Stimulated activated CD4-positive, alpha-beta T cell treated with anti-CD3 and anti-CD28 coated beads, Interleukin-4, amount 100 ng/mL, for 4 hours (primary cell): Measurements from ENCODE around the gene PYGB.

Experiments used
- DNase-seq, 2 experiments: peaks; one replicate each; pipeline ENCODE4 v3.0.0-alpha.2; 2020

PYGB gene

GRCh38 chr20:25216199-25216945 lies 31.5 kb upstream of the PYGB start:
- DNase-seq = no peak

- DNase-seq = no peak
Observed at GRCh38 chr20:25217161-25218108, 30.4 kb upstream of the PYGB start.

DNA sequence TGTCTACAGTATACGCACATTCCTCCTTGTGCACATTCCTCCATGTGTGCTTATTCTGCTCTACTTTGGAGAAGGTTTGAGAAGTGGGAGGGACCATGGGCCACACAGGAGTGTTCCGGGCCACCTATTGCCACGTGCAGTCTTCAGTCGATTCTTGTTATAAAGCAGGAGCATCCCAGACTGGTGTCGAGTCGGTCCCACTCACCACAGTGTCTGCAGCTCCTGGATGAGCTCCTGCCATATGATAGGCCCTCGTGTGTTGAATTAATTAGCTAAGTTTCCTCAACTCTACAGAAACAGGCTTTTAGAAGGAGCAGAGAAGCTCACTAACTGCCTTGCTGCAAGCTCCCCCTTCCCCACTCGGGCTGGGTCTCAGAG lies 29.8 kb upstream of the PYGB start:
- no peak for DNase-seq

DNA sequence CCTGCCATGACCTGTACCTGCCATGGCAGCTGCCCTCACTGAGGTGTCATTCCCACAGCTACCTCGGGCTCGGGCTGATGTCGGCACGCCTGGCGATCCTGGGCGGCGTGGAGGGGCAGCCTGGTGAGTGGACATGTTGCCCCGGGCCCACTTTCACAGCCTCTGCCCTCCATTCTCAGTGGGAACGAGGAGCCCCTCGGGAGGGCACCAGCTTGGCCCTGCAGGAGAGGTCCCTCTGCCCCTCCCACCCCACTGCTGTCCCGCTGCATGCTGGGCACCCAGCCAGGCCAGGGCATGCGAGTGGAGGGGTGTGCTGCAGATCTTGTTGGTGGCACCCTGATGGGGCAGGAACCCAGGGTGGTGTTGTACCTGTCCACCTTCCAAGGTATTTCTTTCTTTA lies 29.4 kb upstream of the PYGB start:
- no peak for DNase-seq

GRCh38 chr20:25219365-25219764 lies 28.5 kb upstream of the PYGB start:
- no peak for DNase-seq

GRCh38 chr20:25220021-25220730 lies 27.7 kb upstream of the PYGB start:
- no peak for DNase-seq

DNA sequence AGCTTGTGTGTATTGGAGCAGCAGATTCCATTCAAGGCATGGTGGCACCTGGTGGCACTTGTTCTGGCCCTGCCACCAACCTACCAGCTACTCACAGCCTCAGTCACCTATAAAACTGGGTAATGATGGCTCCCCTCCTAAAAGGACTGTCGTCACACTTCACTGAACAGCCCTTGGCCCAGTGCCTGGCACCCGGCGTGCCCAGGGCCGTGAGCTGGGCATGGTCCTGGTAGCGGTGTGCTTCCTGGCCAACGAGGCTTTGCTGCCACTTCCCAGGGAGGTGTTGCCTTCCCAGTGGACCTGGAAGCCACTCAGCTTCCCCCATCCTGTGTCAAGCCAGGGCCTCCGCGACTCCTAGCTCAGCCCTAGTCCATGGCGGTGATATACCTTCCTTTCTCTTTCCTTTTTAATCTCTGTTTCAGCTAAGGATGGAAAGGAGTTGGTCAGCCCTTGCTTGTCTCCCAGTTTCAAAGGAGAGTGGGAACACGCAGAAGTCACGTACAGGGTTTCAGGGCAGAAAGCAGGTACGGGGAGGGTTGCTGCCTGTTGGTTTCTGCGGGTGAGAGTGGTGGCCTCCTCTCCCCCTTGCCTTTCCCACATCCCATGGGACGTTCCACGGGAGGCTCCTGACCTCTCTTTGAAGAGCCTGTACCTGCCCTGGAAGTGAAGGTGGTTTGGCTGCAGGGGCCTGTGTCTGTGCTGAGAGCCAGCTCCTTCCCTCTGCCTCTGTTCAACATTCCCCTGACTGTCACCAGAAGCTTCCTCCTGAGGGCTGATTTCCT lies 26.9 kb upstream of the PYGB start:
- no peak for DNase-seq

DNA sequence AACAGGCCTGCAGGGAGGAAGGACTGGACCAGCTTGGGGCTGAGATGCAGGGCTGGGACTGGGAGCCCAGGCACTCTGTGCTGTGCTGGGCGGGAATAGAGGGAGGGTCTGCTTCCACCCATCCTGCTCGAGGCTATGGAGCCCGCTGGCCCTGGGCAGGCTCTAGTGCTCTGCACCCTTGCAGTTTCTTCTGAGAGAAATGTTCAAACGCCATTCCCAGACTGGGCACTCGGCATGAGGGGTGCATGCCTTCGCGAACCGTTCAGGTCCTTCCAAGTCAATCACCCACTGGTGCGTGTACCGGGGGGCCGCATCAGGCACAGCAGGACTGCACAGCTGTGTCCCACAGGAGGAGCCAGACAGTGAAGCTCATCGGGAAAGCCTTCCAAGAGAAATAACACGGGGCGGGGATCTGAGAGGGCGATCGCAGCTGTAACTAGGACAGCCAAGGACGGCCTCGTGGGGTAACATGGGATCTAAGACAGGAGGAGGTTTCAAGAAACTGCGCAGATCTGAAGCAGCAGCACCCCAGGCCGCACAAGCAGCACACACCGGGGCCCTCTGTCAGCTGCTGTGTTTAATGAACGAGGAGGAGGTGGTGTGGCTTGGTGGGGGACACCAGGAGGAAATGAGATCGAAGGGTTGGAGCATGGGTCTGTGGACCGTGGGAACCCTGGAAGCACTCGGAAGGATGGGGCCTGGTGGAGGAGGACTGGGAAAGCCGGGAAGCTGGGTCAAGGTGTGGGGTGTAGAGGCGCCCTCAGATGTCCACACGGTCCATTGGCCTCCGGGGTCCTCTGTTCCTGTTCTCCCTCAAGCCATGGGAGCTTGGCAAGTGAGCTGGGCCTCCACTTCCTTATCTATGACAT lies 26.1 kb upstream of the PYGB start:
- DNase-seq = no peak

DNA sequence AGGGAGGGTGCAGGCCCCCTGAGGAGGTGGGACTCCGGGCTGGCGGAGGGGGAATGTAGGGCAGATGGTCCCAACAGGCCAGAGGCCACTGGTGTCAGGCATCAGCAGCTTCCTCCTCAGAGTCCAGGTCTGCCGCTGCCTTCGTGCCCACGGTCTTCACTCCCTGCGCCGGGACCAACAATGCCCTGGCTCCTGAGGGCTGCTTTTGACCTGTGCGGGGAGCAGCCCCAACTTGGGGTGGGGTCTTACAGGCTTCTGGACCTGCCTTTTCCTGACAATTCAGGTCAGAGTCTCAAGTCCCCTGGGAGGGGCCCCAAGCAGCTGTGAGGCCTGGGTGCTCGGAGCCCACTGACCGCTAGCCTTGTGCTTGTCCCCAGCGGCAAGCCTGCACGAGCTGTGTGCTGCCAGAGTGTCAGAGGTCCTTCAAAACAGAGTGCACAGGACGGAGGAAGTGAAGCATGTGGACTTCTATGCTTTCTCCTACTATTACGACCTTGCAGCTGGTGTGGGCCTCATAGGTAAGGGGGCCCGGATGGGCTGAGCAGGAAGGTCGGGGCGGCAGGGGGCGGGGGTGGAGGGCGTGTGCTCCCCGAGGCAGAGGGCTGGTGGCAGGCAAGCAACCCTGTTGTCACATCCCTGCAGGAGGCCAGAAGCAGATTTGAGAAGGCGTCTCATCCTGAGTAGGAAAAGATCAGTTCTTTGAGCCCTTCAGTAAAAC lies 25.3 kb upstream of the PYGB start:
- DNase-seq = no peak

GRCh38 chr20:25223179-25223661 lies 24.7 kb upstream of the PYGB start:
- DNase-seq = peak in 1 of 2 experiments; percentile 32

- DNase-seq = no peak
Observed at GRCh38 chr20:25223765-25224720, 23.8 kb upstream of the PYGB start.

DNA sequence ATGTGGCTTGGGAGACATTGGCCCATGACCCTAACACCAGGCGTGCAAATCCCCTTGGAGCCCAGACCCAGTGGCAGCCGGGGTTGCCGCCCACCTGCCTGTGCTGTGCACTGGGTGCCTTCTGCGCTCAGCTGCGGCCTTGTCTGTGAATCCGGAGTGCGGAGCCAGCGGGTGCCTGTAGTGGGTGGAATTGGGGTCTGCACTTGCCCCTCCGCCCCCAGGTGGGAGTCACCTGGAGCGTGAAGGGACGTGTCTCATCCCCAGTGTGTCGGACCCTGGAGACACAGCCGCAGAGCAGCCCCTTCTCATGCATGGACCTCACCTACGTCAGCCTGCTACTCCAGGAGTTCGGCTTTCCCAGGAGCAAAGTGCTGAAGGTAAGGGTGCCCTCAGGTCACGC lies 22.9 kb upstream of the PYGB start:
- DNase-seq = no peak

DNA sequence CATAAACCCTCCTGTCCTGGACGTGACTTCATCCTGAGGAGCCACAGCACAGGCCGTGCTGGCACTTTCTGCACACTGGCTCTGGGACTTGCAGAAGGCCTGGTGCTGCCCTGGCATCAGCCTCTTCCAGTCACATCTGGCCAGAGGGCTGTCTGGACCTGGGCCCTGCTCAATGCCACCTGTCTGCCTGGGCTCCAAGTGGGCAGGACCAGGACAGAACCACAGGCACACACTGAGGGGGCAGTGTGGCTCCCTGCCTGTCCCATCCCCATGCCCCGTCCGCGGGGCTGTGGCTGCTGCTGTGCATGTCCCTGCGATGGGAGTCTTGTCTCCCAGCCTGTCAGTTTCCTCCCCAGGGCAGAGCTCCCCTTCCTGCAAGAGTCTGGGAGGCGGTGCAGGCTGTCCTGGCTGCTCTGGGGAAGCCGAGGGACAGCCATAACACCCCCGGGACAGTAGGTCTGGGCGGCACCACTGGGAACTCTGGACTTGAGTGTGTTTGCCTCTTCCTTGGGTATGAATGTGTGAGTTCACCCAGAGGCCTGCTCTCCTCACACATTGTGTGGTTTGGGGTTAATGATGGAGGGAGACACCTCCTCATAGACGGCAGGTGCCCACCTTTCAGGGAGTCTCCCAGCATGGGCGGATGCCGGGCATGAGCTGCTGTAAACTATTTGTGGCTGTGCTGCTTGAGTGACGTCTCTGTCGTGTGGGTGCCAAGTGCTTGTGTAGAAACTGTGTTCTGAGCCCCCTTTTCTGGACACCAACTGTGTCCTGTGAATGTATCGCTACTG lies 22.0 kb upstream of the PYGB start:
- DNase-seq = no peak

DNA sequence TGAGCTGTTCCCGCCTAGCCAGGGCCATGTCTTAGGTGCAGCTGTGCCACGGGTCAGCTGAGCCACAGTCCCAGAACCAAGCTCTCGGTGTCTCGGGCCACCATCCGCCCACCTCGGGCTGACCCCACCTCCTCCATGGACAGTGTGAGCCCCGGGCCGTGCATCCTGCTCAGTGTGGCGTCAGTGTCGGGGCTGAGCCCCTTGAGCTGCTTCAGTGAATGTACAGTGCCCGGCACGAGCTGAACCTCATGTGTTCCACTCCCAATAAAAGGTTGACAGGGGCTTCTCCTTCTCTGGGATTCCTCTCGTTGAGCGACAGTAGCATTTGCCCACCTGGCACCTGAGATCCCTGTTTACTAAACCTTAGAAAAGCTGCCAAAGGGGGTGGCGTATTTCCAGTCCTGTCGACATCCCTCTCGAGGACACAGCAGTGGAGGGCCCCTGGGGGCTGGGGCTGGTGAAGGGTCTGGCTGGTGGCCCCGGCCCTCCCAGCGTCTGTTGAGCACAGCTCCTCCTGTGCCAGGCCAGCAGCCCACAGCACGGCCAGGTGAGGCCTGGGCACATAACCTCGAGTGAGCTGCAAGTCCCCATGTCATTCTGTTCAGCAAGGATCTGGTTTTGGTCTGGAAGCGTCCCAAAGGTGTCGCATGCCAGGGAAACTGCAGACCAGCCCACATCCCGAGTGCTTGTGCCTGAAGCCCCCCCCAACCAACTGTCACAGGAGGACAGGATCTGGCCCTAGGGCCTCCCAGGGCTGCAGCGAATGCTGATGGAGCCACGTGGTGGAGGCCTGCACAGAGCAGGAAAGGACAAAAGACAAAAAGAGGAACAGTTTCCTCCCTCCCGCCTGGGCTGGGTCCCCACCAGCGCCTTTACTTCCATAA lies 21.2 kb upstream of the PYGB start:
- DNase-seq = no peak

DNA sequence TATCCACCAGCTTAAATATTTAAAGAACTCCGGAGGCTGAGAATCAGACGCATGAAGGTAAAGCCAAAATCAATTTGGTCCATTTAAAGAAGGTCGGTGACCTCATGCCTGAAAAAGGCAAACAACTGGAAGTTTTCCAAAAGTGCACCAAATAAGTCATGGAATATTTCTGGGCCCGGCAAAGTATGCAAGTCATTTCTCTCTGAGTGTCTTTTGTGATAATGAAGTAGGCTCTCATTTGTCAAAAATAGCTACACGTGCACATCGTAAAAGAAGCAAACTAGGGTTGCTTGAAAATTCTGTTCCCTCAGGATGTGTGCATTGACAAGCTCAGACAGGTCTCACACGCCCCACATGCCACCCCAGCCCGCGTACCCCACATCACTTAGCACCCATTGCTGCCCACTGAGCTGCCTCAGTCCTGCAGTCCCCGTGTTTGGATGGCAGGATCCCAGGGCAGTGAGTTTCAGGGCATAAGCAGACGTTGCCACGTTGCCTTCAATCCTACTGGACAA lies 20.5 kb upstream of the PYGB start:
- DNase-seq = no peak

GRCh38 chr20:25229486-25230165 lies 18.3 kb upstream of the PYGB start:
- no peak for DNase-seq
